GM19099 (cell line): Measurements from ENCODE around the gene OR7A10.

Experiments
- POLR2A ChIP-seq: IDR thresholded peaks from 3 replicates; pipeline ENCODE4 v1.6.1; 2011; ENCODE audit warnings: low read depth; ENCODE audit not compliant: insufficient read length; ENCODE audit errors: extremely low read depth

Gene OR7A10

DNA sequence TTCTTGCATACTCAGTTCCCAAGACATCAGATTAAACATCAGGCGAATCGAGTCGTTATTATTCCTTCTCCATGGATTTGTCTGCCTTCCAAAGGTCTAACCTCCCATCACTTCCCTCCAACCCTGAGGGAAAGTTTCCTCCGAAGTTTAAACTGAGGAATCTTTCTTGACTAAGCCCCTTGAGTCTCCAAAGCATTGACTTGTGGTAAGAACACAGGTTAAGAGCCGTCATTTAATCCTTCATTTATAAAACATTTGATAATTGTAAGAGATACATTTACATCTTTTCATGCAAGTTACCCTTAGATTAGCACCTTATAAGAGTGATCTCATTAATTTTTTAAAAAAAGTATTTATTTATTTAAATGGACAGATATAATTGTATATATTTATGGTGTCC lies at the start of gene OR7A10:
OR7A10 (minus strand) TSS at position 101 of the 400 bp plus-strand sequence. CDS start 7,045 bp downstream, outside the sequence.
- no peak for TF ChIP-seq POLR2A

DNA sequence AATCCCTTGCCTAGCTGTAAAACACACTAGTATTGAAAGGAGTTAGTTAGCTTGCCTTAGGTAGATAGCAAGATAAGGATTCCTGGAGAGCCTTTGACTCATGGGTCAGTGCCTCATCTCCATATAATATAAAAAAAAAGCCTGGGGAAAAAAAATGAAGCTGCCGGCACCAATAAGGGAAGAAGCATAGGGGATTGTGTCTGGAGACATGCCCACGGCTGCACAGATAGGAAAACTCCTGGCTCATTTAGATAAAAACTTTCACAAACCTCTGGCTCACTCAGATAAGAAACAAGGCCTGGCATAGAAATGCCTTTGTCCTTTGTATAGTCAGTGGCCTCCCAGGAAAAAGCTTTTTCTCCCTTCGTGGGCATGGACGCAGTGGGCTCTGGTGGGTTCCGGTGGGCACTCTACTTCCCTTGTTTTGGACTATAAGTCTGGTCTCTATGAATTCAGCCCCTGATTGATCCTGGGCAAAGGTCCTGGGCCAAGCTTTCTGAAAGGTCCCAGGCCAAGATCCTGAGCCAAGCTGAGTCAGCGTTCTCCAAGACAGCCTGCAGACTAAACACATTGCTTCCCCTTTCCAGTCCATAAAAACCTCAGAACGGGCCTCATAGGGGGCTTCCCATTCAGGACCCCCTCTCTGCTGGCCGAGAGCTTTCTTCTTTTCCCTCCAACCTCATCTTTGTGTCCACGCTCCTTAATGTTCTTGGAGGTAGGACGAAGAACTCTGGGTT lies 42.1 kb upstream of the OR7A10 start:
- no peak for TF ChIP-seq POLR2A

DNA sequence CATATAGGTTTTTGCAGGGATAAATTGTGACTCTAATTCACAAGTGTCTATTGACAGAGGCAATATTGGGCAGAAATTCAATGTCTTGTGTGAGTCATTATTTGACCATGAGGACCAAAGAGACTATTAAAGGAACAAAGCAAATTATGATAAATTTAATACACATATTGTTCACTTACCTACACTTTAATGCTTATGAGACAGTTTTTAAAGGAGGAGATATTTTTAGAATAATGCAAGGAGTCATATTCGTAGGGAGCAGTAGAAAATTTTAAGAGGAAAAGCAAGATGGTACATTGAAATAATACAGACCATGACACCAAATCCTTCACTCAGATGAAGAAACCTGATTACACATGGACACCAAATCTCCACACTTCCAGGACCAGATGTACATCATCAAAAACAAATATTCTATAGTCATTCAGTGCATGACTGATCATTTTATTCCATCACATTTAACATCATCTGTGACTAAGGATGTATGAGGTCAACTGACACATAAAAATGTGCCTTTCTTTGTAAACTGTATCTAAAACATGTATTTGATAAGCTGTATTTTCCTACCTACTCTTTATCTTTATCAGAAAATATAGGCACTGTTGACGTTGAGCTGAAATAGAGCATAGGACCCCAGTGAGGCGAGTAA lies 41.4 kb upstream of the OR7A10 start:
- TF ChIP-seq POLR2A = no peak

DNA sequence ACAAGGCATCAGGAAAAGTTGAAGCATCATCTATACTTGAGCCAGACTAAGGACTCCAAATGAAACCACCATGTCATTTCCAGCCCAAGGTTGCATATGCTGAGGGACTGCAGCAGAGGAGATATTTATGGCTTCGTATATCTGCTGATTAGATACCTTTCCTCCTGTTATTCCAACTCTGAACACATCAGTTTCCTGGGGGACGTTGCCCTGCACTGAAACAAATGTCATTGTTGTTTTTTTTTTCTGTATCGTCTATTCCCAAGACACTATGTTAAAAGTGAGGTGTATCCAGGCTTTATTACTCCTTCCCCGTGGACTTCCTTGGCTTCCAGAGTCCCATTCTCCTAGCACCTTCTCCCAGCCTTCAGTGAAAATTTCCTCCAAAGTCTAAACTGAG lies 37.3 kb upstream of the OR7A10 start, which contains the start of gene OR7A17:
OR7A17 (minus strand) TSS at position 101 of the 400 bp plus-strand sequence. CDS start 4,777 bp downstream, outside the sequence.
- TF ChIP-seq POLR2A = no peak

DNA sequence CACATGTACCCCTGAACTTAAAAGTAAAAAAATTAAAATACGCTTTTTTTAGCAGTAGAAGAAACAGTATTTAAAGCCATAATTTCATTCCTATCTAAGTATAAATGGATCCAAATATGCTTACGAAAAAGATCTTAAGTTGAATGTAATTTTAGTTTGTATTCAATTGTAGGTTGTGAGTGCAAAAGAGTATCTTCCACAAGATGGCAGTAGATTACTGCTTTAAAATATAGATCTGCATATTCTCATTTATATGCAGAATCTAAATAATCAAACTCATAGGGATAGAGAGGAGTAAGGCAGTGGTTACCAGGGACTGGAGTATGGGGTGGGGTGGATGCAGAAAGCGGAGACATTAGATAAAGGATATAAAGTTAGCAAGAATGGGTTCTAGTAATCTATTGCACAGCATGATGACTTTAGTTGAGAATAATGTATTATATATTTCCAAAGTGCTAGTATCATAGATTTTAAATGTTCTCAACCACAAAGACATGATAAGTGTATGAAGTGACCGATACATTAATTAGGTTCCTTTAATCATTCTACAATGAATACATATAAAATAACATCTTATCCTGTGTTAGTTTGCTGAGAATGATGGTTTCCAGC lies 23.0 kb upstream of the OR7A10 start:
- no peak for TF ChIP-seq POLR2A

DNA sequence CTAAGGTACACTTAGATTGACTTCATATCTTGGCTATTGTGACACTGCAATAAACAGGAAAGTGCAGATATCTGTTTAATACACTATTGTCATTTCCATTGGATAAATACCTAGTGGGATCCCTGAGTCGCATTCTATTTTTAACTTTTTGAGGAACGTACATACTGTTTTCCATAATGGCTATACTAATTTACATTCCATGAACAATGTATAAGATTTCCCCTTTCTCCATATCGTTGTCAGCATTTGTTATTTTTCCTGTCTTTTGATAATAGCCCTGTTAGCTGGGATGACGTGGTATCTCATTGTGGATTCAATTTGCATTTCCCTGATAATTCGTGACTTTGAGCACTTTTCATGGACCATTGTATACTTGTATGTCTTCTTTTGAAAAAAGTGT lies 19.8 kb upstream of the OR7A10 start:
- no peak for TF ChIP-seq POLR2A

DNA sequence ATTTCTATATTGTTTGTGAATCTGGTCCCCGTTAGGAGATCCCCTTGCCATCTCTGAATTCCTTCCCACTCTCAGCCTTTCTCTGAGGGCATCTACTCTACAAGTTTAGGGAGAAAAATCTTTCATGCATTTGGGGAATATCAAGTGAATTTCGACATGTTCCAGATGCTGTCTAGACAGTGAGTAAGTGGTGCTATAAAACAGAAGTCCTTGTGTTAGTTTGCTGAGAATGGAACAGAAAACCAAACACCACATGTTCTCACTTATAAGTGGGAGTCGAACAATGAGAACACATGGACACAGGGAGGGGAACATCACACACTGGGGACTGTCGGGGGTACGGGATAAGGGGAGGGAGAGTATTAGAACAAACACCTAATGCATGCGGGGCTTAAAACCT lies 5.1 kb downstream of the OR7A10 start:
- no peak for TF ChIP-seq POLR2A

DNA sequence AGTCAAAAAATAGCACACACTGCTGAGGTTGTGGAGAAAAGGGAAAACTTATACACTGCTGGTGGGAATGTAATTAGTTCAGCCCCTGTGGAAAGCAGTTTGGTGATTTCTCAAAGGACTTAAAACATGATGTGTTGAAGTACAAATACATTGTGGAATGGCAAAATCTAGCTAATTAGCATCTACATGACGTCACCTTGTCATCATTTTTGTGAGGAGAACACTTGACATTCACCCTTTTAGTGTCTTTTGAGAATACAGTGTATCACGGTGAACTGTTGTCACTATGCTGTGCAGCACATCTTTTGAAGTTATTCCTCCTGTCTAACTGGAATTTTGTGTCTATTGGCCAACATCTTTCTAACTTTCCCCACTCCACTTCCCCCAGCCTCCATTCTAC lies 5.6 kb downstream of the OR7A10 start:
- no peak for TF ChIP-seq POLR2A

DNA sequence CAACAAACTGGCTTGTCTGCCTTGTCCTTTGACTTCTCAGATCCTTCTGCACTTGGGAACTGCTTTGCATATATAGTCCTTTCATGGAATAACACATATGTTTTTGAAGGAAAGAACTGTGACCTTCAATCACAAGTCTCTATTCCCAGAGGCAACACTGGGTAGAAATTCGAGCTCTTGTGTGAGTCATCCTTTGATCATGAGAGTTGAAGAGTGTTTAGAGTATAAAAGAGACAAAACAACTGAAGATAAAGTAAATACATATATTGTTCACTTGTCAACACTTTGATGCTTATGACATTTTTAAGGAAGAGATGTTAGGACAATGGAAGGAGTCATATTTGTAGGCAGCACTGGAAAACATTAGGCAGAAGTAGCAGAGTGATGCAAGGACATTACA lies 8.5 kb downstream of the OR7A10 start:
- TF ChIP-seq POLR2A = no peak

DNA sequence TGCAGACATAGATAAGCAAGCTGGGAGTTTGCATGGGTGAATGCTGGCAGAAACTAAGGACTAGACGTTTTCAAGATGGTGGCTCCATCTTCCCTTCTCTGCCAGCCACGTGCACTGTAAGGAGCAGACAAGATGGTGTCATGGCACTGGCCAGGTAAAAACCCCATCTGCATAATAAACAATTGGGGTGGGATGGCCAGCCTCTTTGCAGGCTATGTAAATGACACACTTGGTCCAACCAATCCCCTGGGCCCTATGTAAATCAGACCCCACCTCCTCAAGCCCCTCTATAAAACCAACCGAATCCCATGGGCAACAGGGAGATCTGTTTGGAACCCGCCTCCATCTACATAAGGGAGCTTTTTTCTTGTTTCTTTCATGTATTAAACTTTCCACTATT lies 11.3 kb downstream of the OR7A10 start:
- TF ChIP-seq POLR2A = no peak

DNA sequence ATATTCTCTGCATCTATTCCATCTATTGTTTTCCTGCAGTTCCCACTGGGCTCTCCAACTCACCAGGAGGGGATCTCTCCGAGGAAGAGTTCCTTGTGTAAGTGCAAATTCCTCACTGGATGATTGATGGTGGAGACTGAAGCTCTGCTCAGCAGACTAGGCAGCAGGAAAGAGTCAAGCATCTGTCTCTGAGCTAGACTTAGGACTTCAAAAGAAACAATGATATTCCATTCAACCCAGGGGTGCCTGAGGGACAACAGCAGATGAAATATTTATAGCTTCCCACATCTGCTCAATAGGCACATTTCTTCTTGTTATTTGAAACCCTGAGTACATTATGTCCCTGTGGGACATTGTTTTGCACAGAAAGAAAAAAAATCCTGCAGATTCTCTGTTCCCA lies 13.7 kb downstream of the OR7A10 start, which contains the start of the genes OR7A5 and OR7C1:
OR7A5 (minus strand) TSS at position 175 of the 400 bp plus-strand sequence. CDS start 6,944 bp downstream, outside the sequence.
OR7C1 (minus strand) TSS at position 175 of the 400 bp plus-strand sequence. CDS start 35,049 bp downstream, outside the sequence.
- TF ChIP-seq POLR2A = no peak

DNA sequence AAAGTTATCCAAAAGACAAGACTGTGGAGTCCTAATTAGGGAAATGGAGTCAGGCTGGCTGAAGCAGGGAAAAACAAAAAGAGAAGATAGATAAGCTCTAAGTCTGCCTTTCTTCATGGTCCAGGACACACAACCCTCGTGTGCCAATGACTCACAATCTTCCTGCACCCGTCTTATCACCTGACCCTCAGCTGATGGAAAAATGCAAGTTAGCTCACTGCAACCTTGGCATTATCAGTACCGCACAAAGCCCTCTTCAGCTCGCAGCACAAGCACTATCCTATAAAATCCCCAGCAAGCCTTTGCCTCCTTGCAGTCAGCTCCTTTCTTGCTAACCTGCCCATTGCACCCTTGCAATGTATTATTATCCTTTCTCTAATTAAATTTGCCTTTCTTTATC lies 18.0 kb downstream of the OR7A10 start:
- TF ChIP-seq POLR2A = no peak

DNA sequence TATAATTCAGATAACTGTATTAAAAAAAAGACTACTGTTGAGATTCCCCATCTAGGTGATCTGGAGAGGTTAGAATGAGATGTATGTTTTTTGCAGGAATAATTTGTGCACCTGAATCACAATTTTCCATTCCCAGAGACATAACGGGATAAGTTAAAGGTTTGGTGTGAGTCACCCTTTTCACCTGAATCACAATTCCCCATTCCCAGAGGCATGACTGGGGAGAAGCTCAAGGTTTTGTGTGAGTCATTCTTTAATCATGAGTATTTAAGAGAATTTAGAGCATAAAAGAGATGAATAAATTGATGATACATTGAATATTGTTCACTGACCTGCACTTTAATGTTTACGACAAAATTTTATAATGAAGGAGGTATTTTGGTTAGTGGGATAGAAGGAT lies 22.7 kb downstream of the OR7A10 start:
- TF ChIP-seq POLR2A = no peak

DNA sequence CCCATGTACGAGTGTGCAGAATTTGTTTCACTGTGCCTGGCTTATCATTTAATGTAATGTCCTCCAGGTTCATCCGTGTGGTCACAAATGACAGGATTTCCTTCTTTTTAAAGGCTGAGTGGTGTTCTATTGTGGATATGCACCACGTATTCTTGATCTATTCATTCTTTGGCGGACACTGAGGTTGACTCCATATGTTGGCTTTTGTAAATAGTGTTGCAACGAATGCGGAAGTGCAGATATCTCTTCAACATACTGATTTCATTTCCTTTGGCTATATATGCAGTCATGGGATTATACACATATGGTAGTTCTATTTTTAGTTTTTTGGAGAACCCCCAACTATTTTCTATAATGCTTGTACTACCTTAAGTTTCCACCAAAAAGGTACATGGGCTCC lies 26.8 kb downstream of the OR7A10 start:
- no peak for TF ChIP-seq POLR2A

DNA sequence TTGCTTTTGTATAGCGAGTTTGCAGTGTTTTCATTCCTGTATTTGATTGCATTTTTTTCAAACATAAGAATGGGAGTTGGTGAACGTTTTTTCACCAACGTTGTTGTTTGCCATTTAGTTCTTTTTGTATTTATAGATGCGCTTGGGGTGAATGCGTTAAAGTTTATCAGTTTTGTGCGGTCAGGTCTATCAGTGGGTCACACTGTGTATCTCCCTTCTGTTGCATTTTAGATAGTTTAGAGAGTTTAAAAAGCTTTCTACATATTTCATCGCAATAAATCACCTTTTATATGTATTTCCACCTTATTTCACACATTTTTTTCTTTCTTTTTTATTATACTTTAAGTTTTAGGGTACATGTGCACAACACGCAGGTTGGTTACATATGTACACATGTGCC lies 30.1 kb downstream of the OR7A10 start:
- no peak for TF ChIP-seq POLR2A

DNA sequence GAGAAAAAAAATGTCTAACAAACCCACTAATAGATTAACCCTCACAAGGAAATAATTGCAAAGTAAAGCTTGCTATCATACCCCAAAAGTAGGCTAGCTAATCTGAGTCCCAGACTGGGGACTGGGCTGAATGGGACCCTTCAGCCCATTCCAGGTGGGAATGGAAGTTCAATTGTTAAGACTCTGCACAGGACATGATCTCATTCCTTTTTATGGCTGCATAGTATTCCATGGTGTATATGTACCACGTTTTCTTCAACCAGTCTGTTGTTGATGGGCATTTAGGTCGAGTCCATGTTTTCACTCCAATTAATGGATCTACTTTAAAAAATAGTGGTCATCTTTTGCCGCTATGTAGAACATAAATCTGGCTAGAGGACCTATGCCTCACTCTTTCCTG lies 31.7 kb downstream of the OR7A10 start:
- no peak for TF ChIP-seq POLR2A

DNA sequence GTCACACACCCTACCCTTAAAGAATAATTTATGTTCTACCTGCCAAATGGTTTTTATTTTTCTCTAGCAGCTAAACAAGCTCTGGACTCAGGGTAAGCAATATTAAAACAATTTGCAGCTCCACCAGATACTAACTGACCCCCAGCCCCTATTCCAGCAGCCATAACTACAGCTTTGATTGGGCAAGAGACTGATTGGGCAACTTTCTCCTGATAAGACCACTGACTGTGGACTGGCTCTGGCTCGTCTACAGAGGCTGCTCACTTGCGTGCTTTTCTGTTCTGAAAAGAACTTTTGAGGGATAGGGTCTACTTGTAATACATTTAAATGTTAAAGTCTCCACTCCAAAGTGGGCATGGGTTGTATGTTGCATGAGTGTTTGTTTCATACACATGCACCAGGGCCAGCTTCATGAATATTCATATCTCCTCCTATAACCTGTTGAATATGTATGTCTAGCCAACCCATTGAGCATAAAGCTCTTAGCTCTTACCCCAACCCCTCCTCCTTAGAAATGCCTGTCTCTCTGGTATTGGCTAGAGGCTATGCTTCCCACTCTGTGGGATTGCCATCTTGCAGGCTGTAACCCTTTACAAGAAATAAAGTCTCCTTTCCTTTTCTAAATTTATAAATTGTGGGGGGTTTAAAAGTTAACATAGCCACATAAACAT lies 33.6 kb downstream of the OR7A10 start:
- no peak for TF ChIP-seq POLR2A
